GM19099 (cell line): ENCODE data around the gene DNAJC28.

Experiments used
- POLR2A ChIP-seq: IDR thresholded peaks from 3 replicates; pipeline ENCODE4 v1.6.1; 2011; ENCODE audit warnings: low read depth; ENCODE audit not compliant: insufficient read length; ENCODE audit errors: extremely low read depth

DNAJC28 gene

GRCh38 chr21:33493756-33494155 is 2.2 kb upstream of the DNAJC28 start:
- no peak for TF ChIP-seq POLR2A

GRCh38 chr21:33492571-33492970 is 1.1 kb upstream of the DNAJC28 start:
- no peak for TF ChIP-seq POLR2A

GRCh38 chr21:33490991-33491372 is 534 bp downstream of the DNAJC28 start:
- no peak for TF ChIP-seq POLR2A

GRCh38 chr21:33488936-33489335 is 2.6 kb downstream of the DNAJC28 start:
- no peak for TF ChIP-seq POLR2A

- no peak for TF ChIP-seq POLR2A
Measured at GRCh38 chr21:33487996-33488395, 3.5 kb downstream of the DNAJC28 start.

GRCh38 chr21:33481314-33481943 is 10.1 kb downstream of the DNAJC28 start:
- TF ChIP-seq POLR2A, result no peak

- TF ChIP-seq POLR2A, result no peak
Measured at GRCh38 chr21:33480481-33481103, 10.9 kb downstream of the DNAJC28 start.

- TF ChIP-seq POLR2A, result peak; percentile 97
Measured at GRCh38 chr21:33479679-33480480, 11.6 kb downstream of the DNAJC28 start, which contains the start of gene TMEM50B. TSS of gene TMEM50B (minus strand) at chr21:33479974. CDS start at chr21:33468885, 11,089 bp downstream.

- no peak for TF ChIP-seq POLR2A
Measured at GRCh38 chr21:33478935-33479678, 12.4 kb downstream of the DNAJC28 start.

GRCh38 chr21:33478182-33478581 is 13.3 kb downstream of the DNAJC28 start:
- TF ChIP-seq POLR2A, result no peak

- no peak for TF ChIP-seq POLR2A
Measured at GRCh38 chr21:33477066-33477465, 14.4 kb downstream of the DNAJC28 start.

- no peak for TF ChIP-seq POLR2A
Measured at GRCh38 chr21:33473344-33473743, 18.2 kb downstream of the DNAJC28 start.

GRCh38 chr21:33470701-33471100 is 20.8 kb downstream of the DNAJC28 start:
- TF ChIP-seq POLR2A, result no peak

GRCh38 chr21:33461538-33462250 is 29.8 kb downstream of the DNAJC28 start:
- TF ChIP-seq POLR2A, result no peak
